K562 (cell line): ENCODE measurements around the gene HOXB4. TPM values are rescaled to one million over a fixed set of nuclear protein-coding genes. Genes with fewer than 3 reads are reported as not detected.

Experiments used
- ATAC-seq: fragments of 200-7000 bp; cut with Tn5 transposase; 3 replicates; pipeline ENCODE4 v1.9.1; 2020; ENCODE audit warnings: moderate library complexity
- BruUV-seq: library from RNA; stranded (reverse); fragments of 400-500 nt; replicated peaks from 2 replicates; lab custom pipeline; 2021; lab: Mats Ljungman, UMichigan
- CTCF ChIA-PET: fragments of 300-600 bp; formaldehyde crosslinking; extraction: SDS; loops from one replicate; lab custom pipeline; 2021; ENCODE audit warnings: low intra/inter-chr PET ratio; lab: Yijun Ruan, JAX
- POLR2A ChIA-PET: fragments of 300-600, 350-650 bp; sonication (Branson Sonifier 250); formaldehyde crosslinking; extraction: SDS; loops from one replicate; lab custom pipeline; 2021; ENCODE audit warnings: antibody characterized with exemption, inconsistent platforms; lab: Yijun Ruan, JAX
- DNase-seq, 4 experiments: peaks; one replicate each; pipeline versions ENCODE4 v3.0.0 to v3.0.0-alpha.2; 2011 to 2018; ENCODE audit warnings: low spot score in 3 of 4, mixed read lengths in 3 of 4; ENCODE audit errors: extremely low read depth in 1 of 4
- FAIRE-seq: peaks from 2 replicates; lab custom pipeline; 2011; peaks lifted over from hg19 to GRCh38; lab: Jason Lieb, UNC
- H2AFZ ChIP-seq: 2 replicates; pipeline ENCODE4 v1.6.0; 2011; ENCODE audit warnings: low read depth, low read length, control low read depth, inconsistent platforms
- H3K27ac ChIP-seq: fragments of 200-600 bp; 3 replicates; pipeline ENCODE4 v1.8.0; 2011; ENCODE audit warnings: low read depth, mild to moderate bottlenecking, control low read depth, inconsistent platforms, low read length, moderate library complexity, mixed read lengths; ENCODE audit errors: extremely low read depth
- H3K27me3 ChIP-seq, 2 experiments: fragments of 300-600 bp in 1 of 2; 2 replicates in 1 of 2; 3 replicates in 1 of 2; pipeline versions ENCODE4 v1.6.0 to v1.8.0; 2011; ENCODE audit warnings: inconsistent platforms in 2 of 2, low read length in 2 of 2, mild to moderate bottlenecking in 1 of 2, mixed read lengths in 1 of 2, moderate library complexity in 1 of 2; ENCODE audit not compliant: control insufficient read depth in 2 of 2, insufficient read depth in 2 of 2
- H3K36me3 ChIP-seq: fragments of 300-600 bp; 3 replicates; pipeline ENCODE4 v1.8.0; 2011; ENCODE audit warnings: mild to moderate bottlenecking, low read length, inconsistent platforms; ENCODE audit not compliant: control insufficient read depth, insufficient read depth
- H3K4me1 ChIP-seq, 2 experiments: fragments of 200-600 bp in 1 of 2; replicated peaks in 1 of 2; 2 replicates in 1 of 2; 3 replicates in 1 of 2; pipeline versions ENCODE4 v1.5.1 to v1.8.0; 2011; ENCODE audit warnings: inconsistent platforms in 2 of 2, low read length in 2 of 2, mild to moderate bottlenecking in 1 of 2, mixed read lengths in 1 of 2, moderate library complexity in 1 of 2; ENCODE audit not compliant: control insufficient read depth in 2 of 2, insufficient read depth in 2 of 2
- H3K4me2 ChIP-seq: 2 replicates; pipeline ENCODE4 v1.6.1; 2011; ENCODE audit warnings: low read length, control low read depth, inconsistent platforms, mixed read lengths; ENCODE audit not compliant: insufficient read depth
- H3K4me3 ChIP-seq: fragments of 200-600 bp; sonication (generic), shearing (Covaris generic); 2 replicates; pipeline ENCODE4 v1.5.1; 2016; ENCODE audit warnings: control low read depth, inconsistent platforms
- H3K79me2 ChIP-seq: fragments of 200-600 bp; 3 replicates; pipeline ENCODE4 v1.8.0; 2011; ENCODE audit warnings: low read length, inconsistent platforms; ENCODE audit not compliant: control insufficient read depth, insufficient read depth
- H3K9ac ChIP-seq, 2 experiments: 2 replicates each; pipeline versions ENCODE4 v1.6.0 to v1.6.1; 2011; ENCODE audit warnings: low read depth in 2 of 2, low read length in 2 of 2, control low read depth in 1 of 2, inconsistent platforms in 1 of 2, mild to moderate bottlenecking in 1 of 2, mixed read lengths in 1 of 2; ENCODE audit not compliant: insufficient read depth in 1 of 2
- H3K9me1 ChIP-seq: one replicate; pipeline ENCODE4 v1.6.0; 2011; ENCODE audit warnings: inconsistent platforms, mild to moderate bottlenecking, low read length, moderate library complexity; ENCODE audit not compliant: control insufficient read depth, insufficient read depth
- H3K9me3 ChIP-seq: replicated peaks from 2 replicates; pipeline ENCODE4 v1.5.1; 2011; ENCODE audit warnings: low read depth, low read length, inconsistent platforms; ENCODE audit not compliant: control insufficient read depth, insufficient read depth
- H4K20me1 ChIP-seq: replicated peaks from 2 replicates; pipeline ENCODE4 v1.6.1; 2011; ENCODE audit warnings: low read length, inconsistent platforms, mixed read lengths; ENCODE audit not compliant: control insufficient read depth, insufficient read depth
- ARHGAP35 ChIP-seq: fragments of 450-650 bp; IDR thresholded peaks from 2 replicates; pipeline ENCODE4 v1.6.1; 2018; ENCODE audit not compliant: partially characterized antibody
- CHCHD3 ChIP-seq: fragments of 250-450 bp; sonication (Bioruptor Pico); IDR thresholded peaks from 2 replicates; pipeline ENCODE4 v2.1.2; 2022; ENCODE audit warnings: mild to moderate bottlenecking
- CXXC5 ChIP-seq: fragments of 250-450 bp; sonication (Bioruptor Pico); IDR thresholded peaks from 2 replicates; pipeline ENCODE4 v1.8.0; 2022; ENCODE audit warnings: inconsistent platforms, mild to moderate bottlenecking, moderate library complexity
- KDM1A ChIP-seq, 2 experiments: fragments of 450-650 bp; IDR thresholded peaks; 2 replicates each; pipeline ENCODE4 v1.6.1; 2016; ENCODE audit warnings: mild to moderate bottlenecking in 2 of 2
- MEIS2 ChIP-seq: fragments of 450-650 bp; IDR thresholded peaks from 2 replicates; pipeline ENCODE4 v1.6.1; 2014; ENCODE audit warnings: mild to moderate bottlenecking; ENCODE audit not compliant: partially characterized antibody
- NFIC ChIP-seq: fragments of 450-650 bp; IDR thresholded peaks from 2 replicates; pipeline ENCODE4 v1.6.1; 2017; ENCODE audit warnings: mild to moderate bottlenecking, inconsistent platforms
- NR4A1 ChIP-seq, 2 experiments: fragments of 250-450 bp in 1 of 2; fragments of 450-650 bp in 1 of 2; sonication (Bioruptor Pico) in 1 of 2; IDR thresholded peaks; 2 replicates each; pipeline versions ENCODE4 v1.4.0 to v1.6.1; 2016 to 2020; ENCODE audit warnings: mild to moderate bottlenecking in 2 of 2, missing compliant biosample characterization in 1 of 2, missing genetic modification characterization in 1 of 2, moderate library complexity in 1 of 2
- POLR2B ChIP-seq: fragments of 450-650 bp; IDR thresholded peaks from 2 replicates; pipeline ENCODE4 v1.6.1; 2018; ENCODE audit warnings: low read depth; ENCODE audit not compliant: partially characterized antibody
- POU5F1 ChIP-seq: fragments of 150-350 bp; IDR thresholded peaks from 2 replicates; pipeline ENCODE4 v1.6.1; 2014; ENCODE audit warnings: borderline replicate concordance, low read length, low read depth, mild to moderate bottlenecking; ENCODE audit not compliant: partially characterized antibody
- RBM15 ChIP-seq: fragments of 200-400 bp; formaldehyde crosslinking; IDR thresholded peaks from 2 replicates; pipeline ENCODE4 v1.6.1; 2018; ENCODE audit warnings: mild to moderate bottlenecking, low read length, moderate library complexity; ENCODE audit not compliant: insufficient read depth
- SOX6 ChIP-seq: fragments of 450-650 bp; IDR thresholded peaks from 2 replicates; pipeline ENCODE4 v1.6.1; 2014; ENCODE audit warnings: mild to moderate bottlenecking
- ZNF253 ChIP-seq: fragments of 250-450 bp; sonication (Bioruptor Pico); conservative IDR thresholded peaks from 2 replicates; pipeline ENCODE4 v1.6.1; 2021; ENCODE audit warnings: mild to moderate bottlenecking
- ZNF644 ChIP-seq: fragments of 200-800 bp; sonication (Bioruptor generic); IDR thresholded peaks from 2 replicates; pipeline ENCODE4 v1.6.1; 2016; ENCODE audit warnings: low read depth, missing genetic modification characterization, missing compliant biosample characterization
- ZNF778 ChIP-seq: fragments of 450-650 bp; formaldehyde crosslinking; IDR thresholded peaks from 2 replicates; pipeline ENCODE4 v1.4.0; 2020; ENCODE audit warnings: mild to moderate bottlenecking, moderate library complexity
- WGBS: fragments of 100-300 bp; shearing (Covaris generic); methylation state at CpG from one replicate; pipeline ENCODE4 v1.1.6; 2016; ENCODE audit warnings: low coverage, mixed read lengths; ENCODE audit not compliant: insufficient coverage; ENCODE audit errors: missing lambda C conversion rate; 5-methylcytosine and 5-hydroxymethylcytosine counted together
- in situ Hi-C: fragments of 300-500 bp; cut with MboI; formaldehyde crosslinking; loops from 4 replicates; pipeline ENCODE4 v1.15.0; 2018; ENCODE audit warnings: inconsistent platforms, mixed read lengths
- intact Hi-C: fragments of 100-400 bp; cut with micrococcal nuclease; formaldehyde crosslinking; loops from 2 replicates; pipeline ENCODE4 v1.14.2; 2022
- polyA plus RNA-seq, 8 experiments: library from polyadenylated mRNA; depleted of rRNA in 4 of 8; stranded (reverse) in 5 of 8; unstranded in 3 of 8; fragments of >200 nt; fragmentation: Nextera tagmentation in 2 of 8; fragmentation: Illumina TruSeq in 1 of 8; extraction: Ambion mirVana in 2 of 8; extraction: Trizol in 1 of 8; gene quantifications; 2 replicates each; pipeline versions ENCODE4 v1.2.1 to v1.2.3, GENCODE V29; 2011 to 2014; ENCODE audit warnings: inconsistent platforms in 1 of 8, missing spikeins in 1 of 8
- total RNA-seq, 7 experiments: library from RNA; depleted of rRNA in 6 of 7; stranded (reverse); fragments of >200 nt in 6 of 7; fragmentation: Illumina TruSeq in 2 of 7; extraction: Trizol in 2 of 7; gene quantifications; 2 replicates each; pipeline versions ENCODE4 v1.2.1 to v1.2.3, GENCODE V29; 2011 to 2021; ENCODE audit warnings: low replicate concordance in 1 of 7
- TF ChIP-seq, protein P1 (sequence below): fragments of 450-650 bp; IDR thresholded peaks from one replicate; pipeline ENCODE4 v1.6.1; 2018; ENCODE audit warnings: mild to moderate bottlenecking, moderate library complexity; ENCODE audit not compliant: partially characterized antibody
- TF ChIP-seq, protein P2 (sequence below): fragments of 450-650 bp; IDR thresholded peaks from 2 replicates; pipeline ENCODE4 v1.6.1; 2016
- TF ChIP-seq, protein P3 (sequence below): fragments of 200-400 bp; formaldehyde crosslinking; IDR thresholded peaks from 2 replicates; pipeline ENCODE4 v1.6.1; 2017; ENCODE audit warnings: mild to moderate bottlenecking, low read depth, low read length, moderate library complexity

HOXB4 gene
- total and polyA plus RNA-seq, 9 of the 15 experiments (the other 6 are each of a cell fraction or from before 2014, with no cell fraction given): 1.6 to 34.9 (median 14.9) TPM

DNA sequence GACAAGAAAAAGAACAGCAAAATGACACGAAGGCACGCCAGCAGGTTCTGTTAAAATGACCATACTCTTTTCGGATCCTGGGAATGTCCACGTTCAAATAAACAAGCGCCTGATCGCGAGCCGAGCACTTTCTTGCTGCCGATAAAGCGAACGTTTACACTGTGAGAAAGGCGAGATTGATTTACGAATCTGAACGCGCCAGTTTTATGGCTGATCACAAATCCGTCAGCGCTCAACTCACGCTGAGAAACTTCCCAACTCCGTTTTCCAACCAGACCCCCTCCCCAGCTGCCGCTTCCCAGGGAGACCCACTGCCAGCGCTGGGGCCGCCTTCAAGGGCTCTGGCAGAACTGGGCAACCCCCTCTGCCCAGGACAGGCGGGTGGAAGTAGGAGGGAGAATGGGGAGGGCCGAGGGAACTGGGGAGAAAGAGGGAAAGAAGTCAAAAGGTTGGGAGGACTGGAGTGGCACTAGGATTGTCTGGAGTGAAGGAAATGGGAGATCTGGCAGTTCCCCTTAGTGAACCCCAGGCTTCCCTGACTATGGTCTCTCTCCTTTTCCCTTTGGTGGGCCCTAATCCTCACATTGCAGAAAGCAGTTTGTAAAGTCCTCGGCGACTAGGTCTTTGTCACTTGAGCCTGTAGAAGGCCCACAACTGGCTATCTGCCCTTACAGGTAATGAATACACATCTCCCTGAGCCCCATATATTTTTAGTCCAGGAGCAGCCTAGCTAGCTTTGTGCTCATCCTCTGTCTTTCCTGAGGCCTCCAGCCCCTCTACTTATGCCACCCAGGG is 6.9 kb downstream of the HOXB4 start:
- Histone ChIP-seq H3K79me2 (peaks cover 99% of the 10 kb centered on the region), H3K9me1 (no peaks in the 10 kb centered on the region), H3K9me3 (no peaks in the 10 kb centered on the region), H3K4me3 (peak overlapping the region; percentile 14; the same call in 1 of the 2 replicates), H3K36me3 (peaks cover 94% of the 10 kb centered on the region), H3K27ac (peak overlapping the region; percentile 44), H3K4me2 (peak overlapping the region; percentile 59; the same call in 1 of the 2 replicates), H3K4me1 (peaks cover 46 to 66% of the 10 kb centered on the region in 2 experiments), H3K9ac (peak overlapping the region; percentile 24 to 81), H2AFZ (peak overlapping the region; percentile 1; the same call in 1 of the 2 replicates), H4K20me1 (no peaks in the 10 kb centered on the region; the same call in 1 of the 2 replicates), H3K27me3 (no peaks in the 10 kb centered on the region)
- 17% methylated on average over 26 of the region's 26 CpGs for WGBS
- in situ Hi-C loops: no loop called here
- intact Hi-C loops: no loop called here
- ATAC-seq: peak; percentile 4; the same call in 2 of the 3 replicates
- ChIA-PET POLR2A (interaction anchor here (1.0 to 2.2 kb wide), 3 partner anchors 12 to 16 kb away, joined by 3 to 9 read pairs (median 6); no protein-coding TSS in a partner anchor), CTCF (interaction anchor here (0.6 to 0.7 kb wide), 2 partner anchors 241 to 314 kb away, joined by 3 read pairs; no protein-coding TSS in a partner anchor)
- peak in 1 of 4 experiments; percentile 38 for DNase-seq
- peak; percentile 85 for FAIRE-seq
- no TSS peak for BruUV-seq
- TF ChIP-seq, protein P1, sequence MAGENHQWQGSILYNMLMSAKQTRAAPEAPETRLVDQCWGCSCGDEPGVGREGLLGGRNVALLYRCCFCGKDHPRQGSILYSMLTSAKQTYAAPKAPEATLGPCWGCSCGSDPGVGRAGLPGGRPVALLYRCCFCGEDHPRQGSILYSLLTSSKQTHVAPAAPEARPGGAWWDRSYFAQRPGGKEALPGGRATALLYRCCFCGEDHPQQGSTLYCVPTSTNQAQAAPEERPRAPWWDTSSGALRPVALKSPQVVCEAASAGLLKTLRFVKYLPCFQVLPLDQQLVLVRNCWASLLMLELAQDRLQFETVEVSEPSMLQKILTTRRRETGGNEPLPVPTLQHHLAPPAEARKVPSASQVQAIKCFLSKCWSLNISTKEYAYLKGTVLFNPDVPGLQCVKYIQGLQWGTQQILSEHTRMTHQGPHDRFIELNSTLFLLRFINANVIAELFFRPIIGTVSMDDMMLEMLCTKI: no peak
- TF ChIP-seq RBM15 (no peak), CXXC5 (CRISPR knock-in tag) (peak; percentile 36), ZNF253 (CRISPR knock-in tag) (no peak), ZNF644 (tag) (no peak), KDM1A (IDR thresholded peaks at IDR 0.05) (peak; percentile 40; a peak in 2 of 4 replicates), MEIS2 (peak; percentile 92), CHCHD3 (CRISPR knock-in tag) (no peak), SOX6 (no peak), POLR2B (no peak), NR4A1 (CRISPR knock-in tag; IDR thresholded peaks at IDR 0.05) (no peak), NR4A1 (tag; IDR thresholded peaks at IDR 0.05) (no peak), POU5F1 (no peak), ZNF778 (CRISPR knock-in tag) (no peak), NFIC (no peak), ARHGAP35 (no peak)
- TF ChIP-seq, protein P2, sequence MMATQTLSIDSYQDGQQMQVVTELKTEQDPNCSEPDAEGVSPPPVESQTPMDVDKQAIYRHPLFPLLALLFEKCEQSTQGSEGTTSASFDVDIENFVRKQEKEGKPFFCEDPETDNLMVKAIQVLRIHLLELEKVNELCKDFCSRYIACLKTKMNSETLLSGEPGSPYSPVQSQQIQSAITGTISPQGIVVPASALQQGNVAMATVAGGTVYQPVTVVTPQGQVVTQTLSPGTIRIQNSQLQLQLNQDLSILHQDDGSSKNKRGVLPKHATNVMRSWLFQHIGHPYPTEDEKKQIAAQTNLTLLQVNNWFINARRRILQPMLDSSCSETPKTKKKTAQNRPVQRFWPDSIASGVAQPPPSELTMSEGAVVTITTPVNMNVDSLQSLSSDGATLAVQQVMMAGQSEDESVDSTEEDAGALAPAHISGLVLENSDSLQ: peak; percentile 51; the same call in 1 of the 2 replicates
- TF ChIP-seq, protein P3, sequence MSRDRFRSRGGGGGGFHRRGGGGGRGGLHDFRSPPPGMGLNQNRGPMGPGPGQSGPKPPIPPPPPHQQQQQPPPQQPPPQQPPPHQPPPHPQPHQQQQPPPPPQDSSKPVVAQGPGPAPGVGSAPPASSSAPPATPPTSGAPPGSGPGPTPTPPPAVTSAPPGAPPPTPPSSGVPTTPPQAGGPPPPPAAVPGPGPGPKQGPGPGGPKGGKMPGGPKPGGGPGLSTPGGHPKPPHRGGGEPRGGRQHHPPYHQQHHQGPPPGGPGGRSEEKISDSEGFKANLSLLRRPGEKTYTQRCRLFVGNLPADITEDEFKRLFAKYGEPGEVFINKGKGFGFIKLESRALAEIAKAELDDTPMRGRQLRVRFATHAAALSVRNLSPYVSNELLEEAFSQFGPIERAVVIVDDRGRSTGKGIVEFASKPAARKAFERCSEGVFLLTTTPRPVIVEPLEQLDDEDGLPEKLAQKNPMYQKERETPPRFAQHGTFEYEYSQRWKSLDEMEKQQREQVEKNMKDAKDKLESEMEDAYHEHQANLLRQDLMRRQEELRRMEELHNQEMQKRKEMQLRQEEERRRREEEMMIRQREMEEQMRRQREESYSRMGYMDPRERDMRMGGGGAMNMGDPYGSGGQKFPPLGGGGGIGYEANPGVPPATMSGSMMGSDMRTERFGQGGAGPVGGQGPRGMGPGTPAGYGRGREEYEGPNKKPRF: no peak
